HG03064 (cell line): Measurements from ENCODE around the gene CRELD2.

Source experiments
- ATAC-seq: cut with Tn5 transposase; IDR thresholded peaks from one replicate; pipeline ENCODE4 v1.9.1; 2021; ENCODE audit warnings: low read depth; ENCODE audit not compliant: unreplicated experiment

The CRELD2 gene

DNA sequence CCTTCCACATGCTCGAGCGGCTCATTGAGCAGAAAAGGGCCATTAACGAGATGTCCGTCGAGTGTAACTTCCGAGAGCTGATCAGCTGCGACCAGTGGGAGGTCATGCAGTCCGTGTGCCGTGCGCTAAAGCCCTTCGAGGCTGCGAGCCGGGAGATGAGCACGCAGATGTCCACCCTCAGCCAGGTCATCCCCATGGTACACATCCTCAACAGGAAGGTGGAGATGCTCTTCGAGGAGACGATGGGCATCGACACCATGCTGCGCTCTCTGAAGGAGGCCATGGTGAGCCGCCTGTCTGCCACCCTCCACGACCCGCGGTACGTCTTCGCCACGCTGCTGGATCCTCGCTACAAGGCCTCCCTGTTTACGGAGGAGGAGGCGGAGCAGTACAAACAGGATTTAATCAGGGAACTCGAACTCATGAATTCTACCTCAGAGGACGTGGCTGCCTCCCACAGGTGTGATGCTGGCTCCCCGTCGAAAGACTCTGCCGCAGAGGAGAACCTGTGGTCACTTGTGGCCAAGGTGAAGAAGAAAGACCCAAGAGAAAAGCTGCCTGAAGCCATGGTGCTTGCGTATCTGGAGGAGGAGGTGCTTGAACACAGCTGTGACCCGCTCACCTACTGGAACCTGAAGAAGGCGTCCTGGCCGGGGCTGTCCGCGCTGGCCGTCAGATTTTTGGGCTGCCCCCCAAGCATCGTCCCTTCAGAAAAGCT, 31.9 kb upstream of the CRELD2 start:
- no peak for ATAC-seq

GRCh38 chr22:49887064-49887451, 31.4 kb upstream of the CRELD2 start:
- ATAC-seq, result no peak

- no peak for ATAC-seq
Observed at GRCh38 chr22:49887702-49888101, 30.7 kb upstream of the CRELD2 start.

DNA sequence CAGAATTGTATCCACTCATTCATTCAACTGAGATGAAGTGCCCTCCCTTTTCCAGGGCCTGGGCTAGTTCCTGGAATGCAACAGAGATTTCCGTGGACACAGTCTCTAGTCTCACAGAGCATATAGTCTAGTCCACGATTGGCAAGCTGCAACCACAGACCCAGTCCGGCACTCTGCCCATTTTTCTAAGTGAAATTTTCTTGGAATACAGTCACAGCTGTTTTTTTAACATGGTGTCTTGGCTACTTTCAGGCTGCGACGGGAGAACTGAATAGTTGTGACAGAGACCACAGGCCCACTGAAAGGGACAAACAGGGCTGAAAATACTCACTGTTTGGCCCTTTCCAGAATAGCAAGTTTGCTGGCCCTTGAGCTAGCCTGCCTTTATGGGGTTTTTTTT, 29.4 kb upstream of the CRELD2 start:
- ATAC-seq, result no peak

DNA sequence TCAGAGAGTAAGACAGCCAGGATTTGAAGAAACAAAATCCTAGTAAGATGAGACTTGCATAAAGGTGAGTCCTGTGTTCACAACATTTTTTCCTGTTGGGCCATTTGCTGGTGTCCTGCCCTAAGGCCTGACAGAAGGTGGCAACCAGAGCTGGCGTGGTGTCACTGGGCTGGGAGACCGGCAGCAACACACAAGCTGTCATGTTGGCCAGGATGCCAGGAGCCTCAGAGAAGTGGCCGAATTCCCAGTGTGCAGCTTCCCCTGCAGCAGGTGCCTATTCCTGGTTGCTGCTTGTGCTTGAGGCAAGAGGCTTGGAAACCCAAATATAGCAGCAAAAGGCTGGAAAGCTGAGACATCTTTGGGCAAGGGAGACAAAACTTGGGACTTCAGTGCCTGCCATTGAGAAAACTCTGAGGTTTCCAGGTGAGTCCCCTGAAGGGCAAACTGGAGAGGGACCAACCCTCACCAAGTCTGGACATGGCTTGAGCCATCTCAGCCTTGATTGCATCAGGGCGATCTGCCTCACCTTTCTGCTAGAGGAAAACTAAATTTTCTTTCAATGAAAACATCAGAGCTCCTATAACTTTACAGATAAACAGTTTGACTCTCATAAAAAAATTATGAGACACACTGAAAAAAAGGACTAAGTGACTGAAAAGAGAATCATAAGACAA, 26.1 kb upstream of the CRELD2 start:
- no peak for ATAC-seq

- ATAC-seq, result no peak
Observed at GRCh38 chr22:49893025-49893424, 25.4 kb upstream of the CRELD2 start.

DNA sequence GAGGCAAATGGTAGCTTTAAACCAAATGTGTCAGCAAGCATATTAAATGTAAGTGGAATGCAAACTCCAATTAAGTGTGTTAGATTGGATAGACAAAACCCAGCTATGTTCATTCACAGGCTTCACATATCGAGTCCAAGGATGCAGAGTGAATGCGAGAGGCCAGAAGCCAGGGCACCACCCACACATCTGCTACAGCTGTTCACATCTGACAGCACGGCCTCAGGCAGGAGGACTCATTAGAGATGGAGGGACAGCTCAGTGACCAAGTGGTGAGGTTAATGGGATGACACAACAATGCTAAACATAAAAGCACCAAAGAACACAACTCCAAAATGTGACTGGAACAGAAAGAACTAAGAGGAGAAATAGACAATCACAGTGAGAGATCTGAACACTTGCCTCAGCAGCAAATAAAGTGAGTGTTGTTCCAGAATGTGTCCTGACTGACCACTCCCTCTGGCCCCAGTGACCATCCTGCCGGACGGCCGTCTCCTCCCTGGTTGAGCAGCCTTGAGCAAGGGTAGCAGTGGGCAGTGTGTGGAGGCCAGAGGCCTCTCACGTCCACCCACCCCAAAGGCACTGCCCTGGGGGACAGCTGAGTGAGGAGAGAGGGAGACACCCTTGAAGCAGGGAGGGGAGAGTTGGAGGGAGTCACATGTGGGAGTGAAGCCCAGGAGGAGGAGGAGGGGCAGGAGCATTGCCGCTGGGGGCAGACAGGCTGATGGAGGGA, 23.9 kb upstream of the CRELD2 start:
- ATAC-seq, result no peak

- ATAC-seq, result no peak
Observed at GRCh38 chr22:49896201-49896600, 22.2 kb upstream of the CRELD2 start.

DNA sequence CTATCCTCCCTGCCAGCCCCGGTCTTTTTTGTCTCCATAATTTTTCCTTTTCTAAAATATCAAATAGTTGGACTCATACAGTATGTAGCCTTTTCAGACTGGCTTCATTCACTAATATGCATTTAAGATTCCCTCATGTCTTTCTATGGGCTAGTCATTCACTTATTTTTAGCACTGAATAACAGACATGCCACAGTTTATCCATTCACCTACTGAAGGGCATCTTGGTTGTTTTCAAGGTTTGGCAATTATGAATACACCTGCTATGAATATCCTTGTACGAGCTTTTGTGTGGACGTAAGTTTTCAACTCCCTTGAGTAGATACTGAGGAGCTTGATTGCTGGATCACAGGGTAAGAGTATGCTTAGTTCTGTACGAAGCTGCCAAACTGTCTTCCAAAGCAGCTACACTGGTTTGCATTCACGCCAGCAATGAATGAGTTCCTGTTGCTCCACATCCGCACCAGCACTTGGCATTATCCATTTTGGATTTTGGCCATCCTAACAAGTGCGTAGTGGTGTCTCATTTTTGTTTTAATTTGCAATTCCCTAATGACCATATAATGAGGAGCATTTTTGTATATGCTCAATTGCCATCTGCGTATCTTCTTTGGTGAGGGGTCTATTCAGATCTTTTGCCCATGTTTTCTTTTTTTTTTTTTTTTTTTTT, 21.3 kb upstream of the CRELD2 start:
- no peak for ATAC-seq

GRCh38 chr22:49899530-49899929, 18.9 kb upstream of the CRELD2 start:
- ATAC-seq, result no peak

DNA sequence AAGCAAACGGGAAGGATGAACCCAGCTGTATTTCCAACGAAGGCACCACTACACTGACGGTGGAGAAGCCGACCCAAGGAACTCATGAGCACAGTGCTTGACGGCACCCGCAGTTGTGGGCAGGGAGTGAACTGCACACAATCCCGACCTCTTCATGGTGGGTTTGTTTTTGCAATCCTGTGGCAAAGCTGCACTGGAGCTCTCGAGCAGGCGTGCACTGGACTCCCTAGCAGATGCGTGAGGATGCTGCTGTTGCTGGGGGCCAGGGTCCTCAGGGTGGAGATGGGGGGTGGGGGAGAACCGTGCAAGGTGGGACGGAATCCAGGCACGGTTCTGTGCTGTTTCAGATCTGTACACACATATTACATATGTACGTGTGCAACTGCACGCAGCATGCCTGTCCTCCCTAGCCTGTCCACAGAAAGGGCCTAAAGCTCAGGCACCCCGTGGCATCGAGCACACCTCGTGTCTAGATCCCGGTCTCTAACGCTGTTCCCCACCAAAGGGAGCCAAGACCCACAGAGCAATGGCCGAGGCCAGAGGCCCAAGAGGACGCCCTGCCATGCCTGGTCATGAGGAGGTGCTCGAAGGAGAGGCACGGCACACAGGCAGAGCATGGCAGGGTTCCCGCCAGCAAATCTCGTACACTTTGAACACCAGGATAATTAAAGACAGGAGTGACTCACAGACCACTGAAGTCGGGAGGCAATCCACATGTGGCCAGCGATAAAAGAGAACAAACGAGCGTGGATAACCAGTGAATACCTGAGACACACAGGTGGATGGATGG, 17.8 kb upstream of the CRELD2 start:
- no peak for ATAC-seq

GRCh38 chr22:49901457-49901856, 17.0 kb upstream of the CRELD2 start:
- no peak for ATAC-seq

GRCh38 chr22:49903322-49904039, 15.0 kb upstream of the CRELD2 start:
- no peak for ATAC-seq

DNA sequence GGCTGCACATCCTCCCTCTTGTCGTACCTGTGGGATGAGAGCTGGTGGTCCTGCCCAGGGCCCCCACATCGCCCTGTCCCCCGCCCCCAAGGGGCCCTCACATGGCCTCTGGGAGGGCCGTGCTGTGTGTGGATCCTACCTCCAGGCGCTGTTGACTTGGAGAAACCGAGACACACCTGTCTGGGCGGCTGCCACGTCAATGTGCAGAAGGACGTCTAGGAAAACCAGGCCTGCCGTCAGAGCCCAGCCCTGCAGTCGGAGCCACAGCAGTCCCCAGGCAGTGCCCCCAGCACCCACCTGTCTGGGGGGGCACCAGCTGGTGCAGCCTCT, 14.4 kb upstream of the CRELD2 start:
- no peak for ATAC-seq

GRCh38 chr22:49905465-49905864, 13.0 kb upstream of the CRELD2 start:
- ATAC-seq, result no peak

- no peak for ATAC-seq
Observed at GRCh38 chr22:49906071-49906798, 12.2 kb upstream of the CRELD2 start.

DNA sequence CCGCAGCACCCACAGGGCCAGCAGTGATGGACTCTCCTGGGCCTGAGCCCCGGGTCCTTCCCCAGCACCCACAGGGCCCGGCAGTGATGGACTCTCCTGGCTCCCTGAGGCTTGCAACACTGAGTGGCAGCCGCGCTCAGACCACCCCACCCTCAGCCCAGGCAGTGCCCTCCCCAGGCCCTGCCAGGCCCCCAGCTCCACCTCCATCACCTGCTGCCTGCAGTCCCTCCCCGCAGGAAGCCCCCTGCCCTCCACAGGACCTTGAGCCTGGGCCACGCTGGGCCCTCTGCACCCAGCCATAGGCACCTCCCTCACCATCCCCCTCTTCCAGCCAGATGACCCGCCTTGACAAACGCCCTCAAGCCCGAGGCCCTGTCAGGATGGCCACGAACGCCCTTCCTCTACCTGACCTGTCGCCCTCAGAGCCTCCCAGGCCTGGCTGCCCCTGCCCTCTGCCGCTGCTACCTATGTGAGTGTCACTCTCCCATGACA, 11.6 kb upstream of the CRELD2 start:
- ATAC-seq, result no peak

- ATAC-seq, result no peak
Observed at GRCh38 chr22:49907807-49908206, 10.6 kb upstream of the CRELD2 start.
